K562 (cell line): ENCODE measurements around the gene TADA2A. TPM values are rescaled to one million over a fixed set of nuclear protein-coding genes. Genes with fewer than 3 reads are reported as not detected.
A peak's percentile ranks its signal among the peaks of the same experiment; 100 is the strongest.
"Not testable (repeated sequence)": the region's sequence is repeated elsewhere in the genome, so short reads cannot be mapped to it uniquely, and the experiment has no call there.

Experiments used
- ATAC-seq: fragments of 200-7000 bp; cut with Tn5 transposase; 3 replicates; pipeline ENCODE4 v1.9.1; 2020; ENCODE audit warnings: moderate library complexity
- BruUV-seq: library from RNA; stranded (reverse); fragments of 400-500 nt; replicated peaks from 2 replicates; lab custom pipeline; 2021; lab: Mats Ljungman, UMichigan
- CTCF ChIA-PET: fragments of 300-600 bp; formaldehyde crosslinking; extraction: SDS; loops from one replicate; lab custom pipeline; 2021; ENCODE audit warnings: low intra/inter-chr PET ratio; lab: Yijun Ruan, JAX
- POLR2A ChIA-PET: fragments of 300-600, 350-650 bp; sonication (Branson Sonifier 250); formaldehyde crosslinking; extraction: SDS; loops from one replicate; lab custom pipeline; 2021; ENCODE audit warnings: antibody characterized with exemption, inconsistent platforms; lab: Yijun Ruan, JAX
- DNase-seq, 4 experiments: peaks; one replicate each; pipeline versions ENCODE4 v3.0.0 to v3.0.0-alpha.2; 2011 to 2018; ENCODE audit warnings: low spot score in 3 of 4, mixed read lengths in 3 of 4; ENCODE audit errors: extremely low read depth in 1 of 4
- FAIRE-seq: peaks from 2 replicates; lab custom pipeline; 2011; peaks lifted over from hg19 to GRCh38; lab: Jason Lieb, UNC
- H2AFZ ChIP-seq: 2 replicates; pipeline ENCODE4 v1.6.0; 2011; ENCODE audit warnings: low read depth, low read length, control low read depth, inconsistent platforms
- H3K27ac ChIP-seq: fragments of 200-600 bp; 3 replicates; pipeline ENCODE4 v1.8.0; 2011; ENCODE audit warnings: low read depth, mild to moderate bottlenecking, control low read depth, inconsistent platforms, low read length, moderate library complexity, mixed read lengths; ENCODE audit errors: extremely low read depth
- H3K27me3 ChIP-seq, 2 experiments: fragments of 300-600 bp in 1 of 2; 2 replicates in 1 of 2; 3 replicates in 1 of 2; pipeline versions ENCODE4 v1.6.0 to v1.8.0; 2011; ENCODE audit warnings: inconsistent platforms in 2 of 2, low read length in 2 of 2, mild to moderate bottlenecking in 1 of 2, mixed read lengths in 1 of 2, moderate library complexity in 1 of 2; ENCODE audit not compliant: control insufficient read depth in 2 of 2, insufficient read depth in 2 of 2
- H3K36me3 ChIP-seq: fragments of 300-600 bp; 3 replicates; pipeline ENCODE4 v1.8.0; 2011; ENCODE audit warnings: mild to moderate bottlenecking, low read length, inconsistent platforms; ENCODE audit not compliant: control insufficient read depth, insufficient read depth
- H3K4me1 ChIP-seq, 2 experiments: fragments of 200-600 bp in 1 of 2; replicated peaks in 1 of 2; 2 replicates in 1 of 2; 3 replicates in 1 of 2; pipeline versions ENCODE4 v1.5.1 to v1.8.0; 2011; ENCODE audit warnings: inconsistent platforms in 2 of 2, low read length in 2 of 2, mild to moderate bottlenecking in 1 of 2, mixed read lengths in 1 of 2, moderate library complexity in 1 of 2; ENCODE audit not compliant: control insufficient read depth in 2 of 2, insufficient read depth in 2 of 2
- H3K4me2 ChIP-seq: 2 replicates; pipeline ENCODE4 v1.6.1; 2011; ENCODE audit warnings: low read length, control low read depth, inconsistent platforms, mixed read lengths; ENCODE audit not compliant: insufficient read depth
- H3K4me3 ChIP-seq: fragments of 200-600 bp; sonication (generic), shearing (Covaris generic); 2 replicates; pipeline ENCODE4 v1.5.1; 2016; ENCODE audit warnings: control low read depth, inconsistent platforms
- H3K79me2 ChIP-seq: fragments of 200-600 bp; 3 replicates; pipeline ENCODE4 v1.8.0; 2011; ENCODE audit warnings: low read length, inconsistent platforms; ENCODE audit not compliant: control insufficient read depth, insufficient read depth
- H3K9ac ChIP-seq, 2 experiments: 2 replicates each; pipeline versions ENCODE4 v1.6.0 to v1.6.1; 2011; ENCODE audit warnings: low read depth in 2 of 2, low read length in 2 of 2, control low read depth in 1 of 2, inconsistent platforms in 1 of 2, mild to moderate bottlenecking in 1 of 2, mixed read lengths in 1 of 2; ENCODE audit not compliant: insufficient read depth in 1 of 2
- H3K9me1 ChIP-seq: one replicate; pipeline ENCODE4 v1.6.0; 2011; ENCODE audit warnings: inconsistent platforms, mild to moderate bottlenecking, low read length, moderate library complexity; ENCODE audit not compliant: control insufficient read depth, insufficient read depth
- H3K9me3 ChIP-seq: replicated peaks from 2 replicates; pipeline ENCODE4 v1.5.1; 2011; ENCODE audit warnings: low read depth, low read length, inconsistent platforms; ENCODE audit not compliant: control insufficient read depth, insufficient read depth
- H4K20me1 ChIP-seq: replicated peaks from 2 replicates; pipeline ENCODE4 v1.6.1; 2011; ENCODE audit warnings: low read length, inconsistent platforms, mixed read lengths; ENCODE audit not compliant: control insufficient read depth, insufficient read depth
- NR4A1 ChIP-seq, 2 experiments: fragments of 250-450 bp in 1 of 2; fragments of 450-650 bp in 1 of 2; sonication (Bioruptor Pico) in 1 of 2; IDR thresholded peaks; 2 replicates each; pipeline versions ENCODE4 v1.4.0 to v1.6.1; 2016 to 2020; ENCODE audit warnings: mild to moderate bottlenecking in 2 of 2, missing compliant biosample characterization in 1 of 2, missing genetic modification characterization in 1 of 2, moderate library complexity in 1 of 2
- PPARD ChIP-seq: fragments of 250-450 bp; sonication (Bioruptor Pico); IDR thresholded peaks from 2 replicates; pipeline ENCODE4 v1.8.0; 2022; ENCODE audit warnings: inconsistent platforms, mild to moderate bottlenecking, moderate library complexity
- SUPT5H ChIP-seq: fragments of 450-650 bp; IDR thresholded peaks from 2 replicates; pipeline ENCODE4 v1.6.1; 2016
- ZNF589 ChIP-seq: fragments of 200-800 bp; sonication (Bioruptor generic); IDR thresholded peaks from 2 replicates; pipeline ENCODE4 v1.6.1; 2016; ENCODE audit warnings: low read depth, missing genetic modification characterization, missing compliant biosample characterization
- ZNF75A ChIP-seq: fragments of 450-650 bp; formaldehyde crosslinking; IDR thresholded peaks from 2 replicates; pipeline ENCODE4 v1.4.0; 2020; ENCODE audit warnings: mild to moderate bottlenecking
- WGBS: fragments of 100-300 bp; shearing (Covaris generic); methylation state at CpG from one replicate; pipeline ENCODE4 v1.1.6; 2016; ENCODE audit warnings: low coverage, mixed read lengths; ENCODE audit not compliant: insufficient coverage; ENCODE audit errors: missing lambda C conversion rate; 5-methylcytosine and 5-hydroxymethylcytosine counted together
- in situ Hi-C: fragments of 300-500 bp; cut with MboI; formaldehyde crosslinking; loops from 4 replicates; pipeline ENCODE4 v1.15.0; 2018; ENCODE audit warnings: inconsistent platforms, mixed read lengths
- intact Hi-C: fragments of 100-400 bp; cut with micrococcal nuclease; formaldehyde crosslinking; loops from 2 replicates; pipeline ENCODE4 v1.14.2; 2022
- polyA plus RNA-seq, 8 experiments: library from polyadenylated mRNA; depleted of rRNA in 4 of 8; stranded (reverse) in 5 of 8; unstranded in 3 of 8; fragments of >200 nt; fragmentation: Nextera tagmentation in 2 of 8; fragmentation: Illumina TruSeq in 1 of 8; extraction: Ambion mirVana in 2 of 8; extraction: Trizol in 1 of 8; gene quantifications; 2 replicates each; pipeline versions ENCODE4 v1.2.1 to v1.2.3, GENCODE V29; 2011 to 2014; ENCODE audit warnings: inconsistent platforms in 1 of 8, missing spikeins in 1 of 8
- total RNA-seq, 7 experiments: library from RNA; depleted of rRNA in 6 of 7; stranded (reverse); fragments of >200 nt in 6 of 7; fragmentation: Illumina TruSeq in 2 of 7; extraction: Trizol in 2 of 7; gene quantifications; 2 replicates each; pipeline versions ENCODE4 v1.2.1 to v1.2.3, GENCODE V29; 2011 to 2021; ENCODE audit warnings: low replicate concordance in 1 of 7

Gene TADA2A
- total and polyA plus RNA-seq, 9 of the 15 experiments (the other 6 are each of a cell fraction or from before 2014, with no cell fraction given) = 13.8 to 37.7 (median 25.0) TPM

DNA sequence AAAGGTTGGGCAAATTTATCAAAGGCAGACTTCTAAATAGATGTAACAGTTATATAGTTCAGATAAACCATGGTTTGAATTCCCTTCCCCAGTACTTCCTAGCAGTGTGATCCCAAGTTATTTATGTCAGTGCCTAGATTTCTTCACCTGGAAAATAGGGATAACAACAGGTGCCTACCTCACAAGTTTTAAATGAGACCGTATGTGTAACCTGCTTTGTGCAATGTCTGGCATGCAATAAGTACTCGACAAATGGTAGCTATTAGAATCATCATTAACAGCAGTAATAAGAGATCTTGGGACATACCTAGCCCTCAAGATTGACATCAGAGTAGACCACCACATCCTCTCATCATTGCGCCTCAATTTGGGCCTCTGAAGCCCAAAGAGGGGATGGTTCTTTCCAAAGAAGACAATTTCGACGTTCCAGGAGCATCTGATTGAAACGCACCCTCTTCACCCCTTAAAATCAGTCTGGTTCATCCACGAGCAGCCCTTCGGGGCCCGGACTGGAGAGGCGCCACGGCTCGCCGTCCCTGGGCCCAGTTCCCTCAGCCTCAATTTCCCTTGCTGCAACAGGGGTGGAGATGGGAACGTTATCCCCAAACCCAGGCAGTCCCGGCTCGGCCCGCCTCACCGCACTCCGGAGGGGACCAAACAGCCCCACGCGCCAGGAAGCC, 591 bp upstream of the TADA2A start (continued):
- TF ChIP-seq SUPT5H (0 out of 2 replicates have a peak, but pooled peaks have one; percentile 44), ZNF589 (CRISPR knock-in tag) (no peak), ZNF75A (no peak), NR4A1 (CRISPR knock-in tag; IDR thresholded peaks at IDR 0.05) (no peak), NR4A1 (tag; IDR thresholded peaks at IDR 0.05) (no peak), PPARD (CRISPR knock-in tag) (no peak)

DNA sequence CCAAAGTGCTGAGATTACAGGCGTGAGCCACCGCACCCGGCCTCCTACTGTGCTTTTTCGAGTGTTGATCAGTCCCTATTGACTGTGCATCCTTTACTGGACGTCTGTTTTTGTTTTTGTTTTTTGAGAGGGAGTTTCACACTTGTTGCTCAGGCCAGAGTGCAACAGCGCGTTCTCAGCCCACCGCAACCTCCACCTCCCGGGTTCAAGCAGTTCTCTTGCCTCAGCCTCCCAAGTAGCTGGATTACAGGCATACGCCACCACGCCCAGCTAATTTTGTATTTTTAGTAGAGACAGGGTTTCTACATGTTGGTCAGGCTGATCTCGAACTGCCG, 1.4 kb downstream of the TADA2A start:
- 77% methylated on average over 13 of the region's 13 CpGs for WGBS
- intact Hi-C loops = loop anchor here (5.0 kb wide), 1 partner anchor 79 kb away; the partner anchor contains the start of gene DUSP14
- in situ Hi-C loops, H3K27ac ChIP-seq, H2AFZ ChIP-seq, CTCF ChIA-PET, ATAC-seq, H4K20me1 ChIP-seq, DNase-seq, H3K9me1 ChIP-seq, H3K27me3 ChIP-seq, H3K9me3 ChIP-seq, BruUV-seq, H3K4me3 ChIP-seq, FAIRE-seq: not testable (repeated sequence)
- H3K36me3 ChIP-seq = peaks cover 37% of the 10 kb centered on the region
- POLR2A ChIA-PET = interaction anchor here (1.0 kb wide), 1 partner anchor 47 kb away, joined by 4 read pairs; no protein-coding TSS in a partner anchor
- H3K9ac ChIP-seq = peak overlapping the region in 1 of 2 experiments; percentile 50; a peak in 1 of 4 replicates
- H3K4me2 ChIP-seq = peak overlapping the region; percentile 4; the same call in 1 of the 2 replicates
- H3K79me2 ChIP-seq = peaks cover 44% of the 10 kb centered on the region
- peaks cover 15% of the 10 kb centered on the region in 2 experiments; a peak in 3 of 5 replicates for H3K4me1 ChIP-seq
